Upper lobe of left lung (tissue), 4 donors: ENCODE measurements around the gene LPCAT3.

Experiments used
- CTCF ChIP-seq, 6 experiments: fragments of 450-650 bp in 4 of 6; fragments of 200-600 bp in 2 of 6; sonication (generic) in 2 of 6; IDR thresholded peaks; one replicate each; pipeline ENCODE4 v1.5.1; 2016 to 2019; ENCODE audit warnings: antibody characterized with exemption in 6 of 6
- POLR2A ChIP-seq, 4 donors: fragments of 450-650 bp; IDR thresholded peaks; one replicate each; pipeline ENCODE4 v1.5.1; 2016 to 2017; ENCODE audit warnings: antibody characterized with exemption in 4 of 4, mild to moderate bottlenecking in 2 of 4
- POLR2AphosphoS5 ChIP-seq, 2 donors: sonication (generic); formaldehyde crosslinking; IDR thresholded peaks; one replicate each; pipeline ENCODE4 v1.5.1; 2017; ENCODE audit warnings: antibody characterized with exemption in 2 of 2

GRCh38 chr12:6928022-6928702 is 90.1 kb downstream of the LPCAT3 start:
- TF ChIP-seq CTCF (IDR thresholded peaks at IDR 0.05) = no peak
- no peak for TF ChIP-seq POLR2AphosphoS5 (IDR thresholded peaks at IDR 0.05)
- no peak for TF ChIP-seq POLR2A (IDR thresholded peaks at IDR 0.05)
